Adipocyte (in vitro differentiated cells): Measurements from ENCODE around the gene ATP6V1B1.

Source experiments
- DNase-seq: peaks from one replicate; pipeline ENCODE4 v3.0.0-alpha.2; 2015; ENCODE audit warnings: low read depth
- H3K27me3 ChIP-seq: replicated peaks from 2 replicates; pipeline ENCODE4 v1.7.0; 2013; ENCODE audit warnings: mild to moderate bottlenecking, low read length, moderate library complexity; ENCODE audit not compliant: control insufficient read depth, insufficient read depth
- H3K36me3 ChIP-seq: 2 replicates; pipeline ENCODE4 v1.7.0; 2013; ENCODE audit warnings: low read length, mild to moderate bottlenecking, moderate library complexity; ENCODE audit not compliant: control insufficient read depth, insufficient read depth, severe bottlenecking
- H3K4me1 ChIP-seq: 2 replicates; pipeline ENCODE4 v1.7.0; 2013; ENCODE audit warnings: mild to moderate bottlenecking, low read length, moderate library complexity; ENCODE audit not compliant: control insufficient read depth, insufficient read depth
- H3K4me3 ChIP-seq: 2 replicates; pipeline ENCODE4 v1.7.0; 2013; ENCODE audit warnings: mild to moderate bottlenecking, low read length, moderate library complexity
- H3K9ac ChIP-seq: 2 replicates; pipeline ENCODE4 v1.7.0; 2013; ENCODE audit warnings: mild to moderate bottlenecking, low read length, moderate library complexity
- H3K9me3 ChIP-seq: 2 replicates; pipeline ENCODE4 v1.7.0; 2013; ENCODE audit warnings: mild to moderate bottlenecking, low read length, moderate library complexity; ENCODE audit not compliant: control insufficient read depth

The ATP6V1B1 gene

GRCh38 chr2:70930371-70931329 is 5.0 kb upstream of the ATP6V1B1 start:
- H3K9ac ChIP-seq: no peak overlapping the region
- H3K4me3 ChIP-seq: no peak overlapping the region
- H3K27me3 ChIP-seq: peaks cover 7% of the 10 kb centered on the region
- H3K9me3 ChIP-seq: no peaks in the 10 kb centered on the region
- H3K4me1 ChIP-seq: no peaks in the 10 kb centered on the region
- DNase-seq: no peak
- H3K36me3 ChIP-seq: peaks cover 5% of the 10 kb centered on the region

- Histone ChIP-seq H3K9ac (no peak overlapping the region), H3K4me3 (no peak overlapping the region), H3K9me3 (no peaks in the 10 kb centered on the region), H3K27me3 (peaks cover 7% of the 10 kb centered on the region), H3K36me3 (peaks cover 5% of the 10 kb centered on the region), H3K4me1 (no peaks in the 10 kb centered on the region)
- no peak for DNase-seq
Measured at GRCh38 chr2:70931376-70932000, 4.2 kb upstream of the ATP6V1B1 start.

- no peak overlapping the region for H3K9ac ChIP-seq
- H3K9me3 ChIP-seq: no peaks in the 10 kb centered on the region
- peaks cover 7% of the 10 kb centered on the region for H3K27me3 ChIP-seq
- no peak for DNase-seq
- H3K36me3 ChIP-seq: no peaks in the 10 kb centered on the region
- H3K4me1 ChIP-seq: no peaks in the 10 kb centered on the region
- H3K4me3 ChIP-seq: no peak overlapping the region
Measured at GRCh38 chr2:70932631-70933230, 3.0 kb upstream of the ATP6V1B1 start.

GRCh38 chr2:70934981-70935380 is 719 bp upstream of the ATP6V1B1 start:
- no peak for DNase-seq
- no peaks in the 10 kb centered on the region for H3K9me3 ChIP-seq
- no peaks in the 10 kb centered on the region for H3K4me1 ChIP-seq
- no peak overlapping the region for H3K4me3 ChIP-seq
- no peak overlapping the region for H3K9ac ChIP-seq
- H3K27me3 ChIP-seq: peaks cover 14% of the 10 kb centered on the region
- H3K36me3 ChIP-seq: no peaks in the 10 kb centered on the region

GRCh38 chr2:70936165-70936978 is 672 bp downstream of the ATP6V1B1 start:
- Histone ChIP-seq H3K4me3 (no peak overlapping the region), H3K4me1 (no peaks in the 10 kb centered on the region), H3K9ac (no peak overlapping the region), H3K27me3 (peaks cover 18% of the 10 kb centered on the region), H3K36me3 (no peaks in the 10 kb centered on the region), H3K9me3 (no peaks in the 10 kb centered on the region)
- DNase-seq: no peak

GRCh38 chr2:70936979-70937811 is 1.5 kb downstream of the ATP6V1B1 start:
- H3K4me1 ChIP-seq: no peaks in the 10 kb centered on the region
- no peak overlapping the region for H3K9ac ChIP-seq
- H3K36me3 ChIP-seq: no peaks in the 10 kb centered on the region
- H3K27me3 ChIP-seq: peaks cover 18% of the 10 kb centered on the region
- no peak overlapping the region for H3K4me3 ChIP-seq
- no peaks in the 10 kb centered on the region for H3K9me3 ChIP-seq
- no peak for DNase-seq

GRCh38 chr2:70937866-70938585 is 2.3 kb downstream of the ATP6V1B1 start:
- no peak overlapping the region for H3K4me3 ChIP-seq
- H3K27me3 ChIP-seq: peaks cover 18% of the 10 kb centered on the region
- no peaks in the 10 kb centered on the region for H3K9me3 ChIP-seq
- no peaks in the 10 kb centered on the region for H3K4me1 ChIP-seq
- no peak overlapping the region for H3K9ac ChIP-seq
- no peak for DNase-seq
- no peaks in the 10 kb centered on the region for H3K36me3 ChIP-seq

GRCh38 chr2:70938586-70938950 is 2.9 kb downstream of the ATP6V1B1 start:
- Histone ChIP-seq H3K9ac (no peak overlapping the region), H3K4me1 (no peaks in the 10 kb centered on the region), H3K27me3 (peaks cover 18% of the 10 kb centered on the region), H3K9me3 (no peaks in the 10 kb centered on the region), H3K36me3 (no peaks in the 10 kb centered on the region), H3K4me3 (no peak overlapping the region)
- no peak for DNase-seq

GRCh38 chr2:70939001-70939838 is 3.5 kb downstream of the ATP6V1B1 start:
- peaks cover 17% of the 10 kb centered on the region for H3K27me3 ChIP-seq
- H3K9ac ChIP-seq: no peak overlapping the region
- no peaks in the 10 kb centered on the region for H3K4me1 ChIP-seq
- no peak for DNase-seq
- H3K9me3 ChIP-seq: no peaks in the 10 kb centered on the region
- H3K4me3 ChIP-seq: no peak overlapping the region
- no peaks in the 10 kb centered on the region for H3K36me3 ChIP-seq
